ENCODE results near the gene MINDY4. TPM values are rescaled to one million over a fixed set of nuclear protein-coding genes. Genes with fewer than 3 reads are reported as not detected.

Gene MINDY4
- total RNA-seq, 2 experiments from 2014 or later = 0.36 to 0.60 TPM

DNA sequence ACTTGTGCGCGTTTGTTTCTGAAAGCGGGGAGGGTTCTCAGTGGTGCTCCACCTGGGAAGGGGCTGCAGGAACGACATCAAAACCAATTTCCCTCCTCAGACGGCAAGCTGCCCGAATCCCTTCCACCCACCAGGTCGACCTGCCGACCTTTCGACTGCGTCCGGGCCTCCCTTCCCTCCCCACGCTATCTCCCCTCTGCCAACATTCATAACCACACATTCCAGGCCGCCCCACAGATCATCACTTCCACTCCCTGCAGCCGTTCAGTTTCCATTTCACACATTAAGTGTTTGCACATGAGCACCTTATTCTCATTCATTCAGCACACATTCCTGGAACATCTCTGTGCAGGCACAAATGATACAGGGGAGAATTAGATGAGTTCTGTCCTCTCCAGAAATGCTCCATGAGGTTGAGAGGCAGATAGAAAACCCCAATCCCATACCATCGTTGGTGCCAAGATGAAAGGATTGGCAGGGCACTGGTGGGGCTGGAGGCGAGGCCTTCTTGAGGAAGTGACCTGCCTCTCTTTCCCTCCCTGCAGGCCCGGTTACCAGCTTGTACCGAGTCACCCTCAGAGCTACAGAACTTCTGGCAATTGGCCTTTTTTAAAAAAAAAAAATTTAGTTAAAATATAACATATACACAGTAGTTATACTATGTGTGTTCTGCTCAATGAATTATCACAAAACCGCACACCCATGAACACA is 70.0 kb downstream of the MINDY4 start:
- TF ChIP-seq, protein P1, sequence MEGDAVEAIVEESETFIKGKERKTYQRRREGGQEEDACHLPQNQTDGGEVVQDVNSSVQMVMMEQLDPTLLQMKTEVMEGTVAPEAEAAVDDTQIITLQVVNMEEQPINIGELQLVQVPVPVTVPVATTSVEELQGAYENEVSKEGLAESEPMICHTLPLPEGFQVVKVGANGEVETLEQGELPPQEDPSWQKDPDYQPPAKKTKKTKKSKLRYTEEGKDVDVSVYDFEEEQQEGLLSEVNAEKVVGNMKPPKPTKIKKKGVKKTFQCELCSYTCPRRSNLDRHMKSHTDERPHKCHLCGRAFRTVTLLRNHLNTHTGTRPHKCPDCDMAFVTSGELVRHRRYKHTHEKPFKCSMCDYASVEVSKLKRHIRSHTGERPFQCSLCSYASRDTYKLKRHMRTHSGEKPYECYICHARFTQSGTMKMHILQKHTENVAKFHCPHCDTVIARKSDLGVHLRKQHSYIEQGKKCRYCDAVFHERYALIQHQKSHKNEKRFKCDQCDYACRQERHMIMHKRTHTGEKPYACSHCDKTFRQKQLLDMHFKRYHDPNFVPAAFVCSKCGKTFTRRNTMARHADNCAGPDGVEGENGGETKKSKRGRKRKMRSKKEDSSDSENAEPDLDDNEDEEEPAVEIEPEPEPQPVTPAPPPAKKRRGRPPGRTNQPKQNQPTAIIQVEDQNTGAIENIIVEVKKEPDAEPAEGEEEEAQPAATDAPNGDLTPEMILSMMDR (IDR thresholded peaks at IDR 0.05) = no peak
- H3K36me3 ChIP-seq (ENCODE audit: insufficient read depth, low read length) = no peaks in the 10 kb centered on the region
- no peak overlapping the region for H3K4me3 Mint-ChIP-seq
- H3K4me1 Mint-ChIP-seq (ENCODE audit: low read depth) = no peaks in the 10 kb centered on the region
- H3K27ac Mint-ChIP-seq = no peak overlapping the region
- no peak overlapping the region for H3K4me3 ChIP-seq (ENCODE audit: low read length)
- H3K27me3 ChIP-seq (ENCODE audit: control insufficient read depth in 1 of 2, insufficient read depth in 2 of 2, low read length in 2 of 2) = no peaks in the 10 kb centered on the region
- POLR2A ChIA-PET = no interaction called here
- ATAC-seq (ENCODE audit: poor library complexity) = no peak
- DNase-seq = no peak
- no peak overlapping the region for H3K27ac ChIP-seq (ENCODE audit: low read depth in 1 of 2, low read length in 2 of 2)
- no peaks in the 10 kb centered on the region for H3K9me3 ChIP-seq (ENCODE audit: control insufficient read depth in 1 of 2, insufficient read depth in 1 of 2, low read length in 2 of 2)
- no peaks in the 10 kb centered on the region for H3K4me1 ChIP-seq (ENCODE audit: insufficient read depth, low read length)
- no peaks in the 10 kb centered on the region for H3K36me3 Mint-ChIP-seq (ENCODE audit: low read depth)
- H3K27me3 Mint-ChIP-seq = no peaks in the 10 kb centered on the region
- H3K9me3 Mint-ChIP-seq = no peaks in the 10 kb centered on the region
- CTCF ChIA-PET = interaction anchor here (1.1 kb wide), 1 partner anchor 12 kb away, joined by 3 read pairs; no protein-coding TSS in a partner anchor
- intact Hi-C loops (cut with DNase I, micrococcal nuclease) = no loop called here

DNA sequence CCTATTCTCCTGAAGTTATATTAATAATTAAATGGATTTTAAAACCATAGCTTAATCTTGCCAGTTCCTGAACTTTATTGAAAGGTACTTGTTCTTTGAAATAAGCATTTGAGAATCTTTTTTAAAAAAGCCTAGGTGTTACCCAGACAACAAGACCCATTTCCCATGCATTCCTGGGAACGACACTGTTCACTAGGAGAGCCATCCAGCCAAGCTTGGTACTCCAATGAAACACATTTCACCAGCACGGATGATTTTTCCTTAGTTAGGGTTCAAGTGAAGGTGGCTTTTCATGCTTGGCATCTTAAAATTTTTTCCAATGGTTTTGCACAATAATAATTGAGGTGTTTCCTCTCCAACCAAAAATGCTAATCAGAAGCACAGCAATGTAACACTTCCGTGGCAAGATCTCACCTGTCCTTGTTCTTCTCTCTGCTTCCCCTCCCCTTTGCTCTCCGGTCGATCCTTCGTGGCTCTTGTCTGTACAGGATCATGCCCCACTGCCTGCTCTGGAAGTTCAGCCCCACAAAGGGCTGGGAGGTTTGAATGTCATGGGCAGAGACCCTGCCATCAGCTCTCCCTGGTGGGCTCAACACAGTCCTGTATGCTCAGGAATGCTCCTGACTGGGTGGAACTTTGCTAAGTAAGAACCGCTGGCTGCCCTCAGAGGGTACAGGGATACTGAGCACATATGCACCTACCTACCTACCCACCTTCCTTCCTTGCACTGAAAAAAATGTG is 70.8 kb downstream of the MINDY4 start:
- H3K9me3 Mint-ChIP-seq = no peaks in the 10 kb centered on the region
- no peaks in the 10 kb centered on the region for H3K27me3 ChIP-seq (ENCODE audit: control insufficient read depth in 1 of 2, insufficient read depth in 2 of 2, low read length in 2 of 2)
- intact Hi-C loops (cut with DNase I, micrococcal nuclease) = no loop called here
- TF ChIP-seq, protein P1 (IDR thresholded peaks at IDR 0.05) = no peak
- no peak overlapping the region for H3K4me3 Mint-ChIP-seq
- ChIA-PET CTCF (interaction anchor here (1.1 kb wide), 1 partner anchor 13 kb away, joined by 3 read pairs; no protein-coding TSS in a partner anchor), POLR2A (no interaction called here)
- no peaks in the 10 kb centered on the region for H3K4me1 ChIP-seq (ENCODE audit: insufficient read depth, low read length)
- no peaks in the 10 kb centered on the region for H3K27me3 Mint-ChIP-seq
- H3K27ac Mint-ChIP-seq = no peak overlapping the region
- H3K36me3 ChIP-seq (ENCODE audit: insufficient read depth, low read length) = no peaks in the 10 kb centered on the region
- H3K4me3 ChIP-seq (ENCODE audit: low read length) = no peak overlapping the region
- ATAC-seq (ENCODE audit: poor library complexity) = no peak
- H3K4me1 Mint-ChIP-seq (ENCODE audit: low read depth) = no peaks in the 10 kb centered on the region
- H3K9me3 ChIP-seq (ENCODE audit: control insufficient read depth in 1 of 2, insufficient read depth in 1 of 2, low read length in 2 of 2) = no peaks in the 10 kb centered on the region
- H3K27ac ChIP-seq (ENCODE audit: low read depth in 1 of 2, low read length in 2 of 2) = no peak overlapping the region
- H3K36me3 Mint-ChIP-seq (ENCODE audit: low read depth) = no peaks in the 10 kb centered on the region
- no peak for DNase-seq

DNA sequence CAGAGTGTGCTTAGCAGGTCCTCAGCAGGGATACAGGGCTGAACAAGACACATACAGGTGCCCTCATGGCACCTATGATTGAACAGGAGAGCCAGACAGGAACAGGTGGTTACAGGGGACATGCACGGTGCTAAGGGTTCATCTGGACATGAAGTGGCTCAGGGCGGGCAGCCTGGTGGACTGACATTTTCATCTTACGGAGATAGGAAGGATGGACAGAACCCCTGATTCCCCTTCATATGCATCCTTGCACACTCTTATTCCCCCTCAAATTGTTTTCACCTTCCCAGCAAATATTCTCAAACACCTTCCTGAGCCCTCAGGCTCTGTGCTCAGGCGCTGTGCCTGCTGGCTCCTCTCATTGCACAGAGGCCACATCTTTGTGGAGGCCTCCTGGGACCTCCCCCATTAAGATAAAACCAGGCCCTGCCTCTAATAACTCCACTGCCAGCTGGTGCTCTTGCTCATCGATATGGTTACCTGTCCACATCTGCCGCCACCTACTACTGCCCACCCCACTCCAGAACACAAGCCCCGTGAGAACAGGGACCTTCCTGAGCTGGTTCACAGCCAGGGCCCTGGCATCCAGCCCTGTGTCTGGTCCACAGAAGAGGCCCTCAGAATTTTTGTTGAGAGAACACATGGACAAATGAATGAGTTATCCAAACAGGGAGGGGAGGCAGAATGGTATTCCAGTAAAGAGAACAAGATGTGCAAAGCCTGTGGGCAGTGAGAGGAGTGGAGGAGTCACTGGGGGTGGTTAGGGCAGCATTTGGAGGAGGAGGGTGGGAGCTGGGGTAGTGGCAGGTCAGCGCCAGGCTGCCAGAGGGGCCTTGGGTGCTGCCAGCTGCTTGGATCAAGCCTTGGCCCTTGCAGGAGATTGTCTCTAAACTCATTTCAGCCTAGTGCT is 71.6 kb downstream of the MINDY4 start:
- H3K4me1 ChIP-seq (ENCODE audit: insufficient read depth, low read length) = no peaks in the 10 kb centered on the region
- no peaks in the 10 kb centered on the region for H3K36me3 ChIP-seq (ENCODE audit: insufficient read depth, low read length)
- intact Hi-C loops (cut with DNase I, micrococcal nuclease) = no loop called here
- Mint-ChIP-seq H3K4me3 (no peak overlapping the region), H3K36me3 (ENCODE audit: low read depth) (no peaks in the 10 kb centered on the region), H3K4me1 (ENCODE audit: low read depth) (no peaks in the 10 kb centered on the region), H3K9me3 (no peaks in the 10 kb centered on the region), H3K27me3 (no peaks in the 10 kb centered on the region), H3K27ac (no peak overlapping the region)
- TF ChIP-seq, protein P1 (IDR thresholded peaks at IDR 0.05) = no peak
- ATAC-seq (ENCODE audit: poor library complexity) (no peak), DNase-seq (no peak)
- H3K9me3 ChIP-seq (ENCODE audit: control insufficient read depth in 1 of 2, insufficient read depth in 1 of 2, low read length in 2 of 2) = no peaks in the 10 kb centered on the region
- POLR2A ChIA-PET = no interaction called here
- H3K27me3 ChIP-seq (ENCODE audit: control insufficient read depth in 1 of 2, insufficient read depth in 2 of 2, low read length in 2 of 2) = no peaks in the 10 kb centered on the region
- H3K4me3 ChIP-seq (ENCODE audit: low read length) = no peak overlapping the region
- CTCF ChIA-PET = no interaction called here
- H3K27ac ChIP-seq (ENCODE audit: low read depth in 1 of 2, low read length in 2 of 2) = no peak overlapping the region

Data from CD4-positive, alpha-beta T cell (primary cell).